Measurements from ENCODE around the gene CSPG4.

DNA sequence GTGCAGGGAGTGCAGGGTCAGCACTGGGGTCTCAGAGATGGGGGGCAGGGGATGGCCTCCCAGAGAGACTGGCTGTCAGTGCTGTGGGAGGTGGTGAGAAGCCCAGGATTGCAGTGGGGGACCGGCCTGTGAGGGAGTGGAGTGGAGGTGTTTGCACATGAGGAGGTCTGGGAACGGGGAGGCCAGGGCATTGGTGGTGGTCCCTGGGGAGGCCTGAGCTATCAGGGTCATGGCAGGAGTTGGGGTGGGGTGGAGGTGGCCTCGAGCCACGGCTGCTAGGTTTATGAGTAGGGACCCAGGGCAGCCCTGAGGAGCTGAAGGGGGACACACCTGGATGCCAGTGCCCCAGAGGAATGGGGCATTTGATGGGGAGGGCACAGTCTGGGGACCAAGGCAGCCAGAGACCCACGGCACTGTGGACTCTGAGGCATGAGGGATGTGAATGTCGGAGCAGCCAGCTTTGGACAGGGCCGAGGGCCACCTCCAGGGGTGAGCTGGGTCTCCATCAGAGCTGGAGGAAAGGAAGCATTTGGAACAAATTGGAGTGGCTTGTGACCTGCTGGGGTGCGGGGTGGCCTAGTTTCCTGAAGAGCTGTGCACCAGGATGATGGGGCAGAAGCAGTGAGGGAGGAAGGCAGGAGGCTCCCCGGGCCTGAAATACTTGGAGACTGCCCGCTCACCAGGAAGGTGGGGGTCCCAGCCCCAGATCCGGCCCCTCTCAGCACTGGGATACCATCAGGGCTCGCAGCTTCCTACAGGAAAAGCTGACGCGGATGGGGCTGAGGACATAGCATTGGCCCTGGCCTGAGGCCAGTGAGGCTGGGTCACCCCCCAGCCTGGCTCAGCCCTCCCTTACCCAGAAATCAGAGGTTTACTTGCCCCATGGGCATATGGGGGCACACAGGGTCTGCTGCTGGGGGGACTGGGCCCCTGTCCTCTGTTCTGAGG, 9.5 kb upstream of the CSPG4 start:
- TF ChIP-seq EZH2 (IDR thresholded peaks at IDR 0.05) (no peak), POLR2AphosphoS5 (IDR thresholded peaks at IDR 0.05; ENCODE audit: borderline replicate concordance, low read depth, low read length) (no peak)
